ENCODE results near the gene TFB2M. TPM values are rescaled to one million over a fixed set of nuclear protein-coding genes. Genes with fewer than 3 reads are reported as not detected.
"Not testable (repeated sequence)": the region's sequence is repeated elsewhere in the genome, so short reads cannot be mapped to it uniquely, and the experiment has no call there.

Gene TFB2M
- total RNA-seq, 1 donor from 2014 or later = 17.3 TPM

- FAIRE-seq (no peak), DNase-seq (ENCODE audit: low read depth) (no peak)
- Histone ChIP-seq H3K27me3 (ENCODE audit: insufficient read depth, low read length) (no peaks in the 10 kb centered on the region), H3K36me3 (ENCODE audit: insufficient read depth, low read length) (no peaks in the 10 kb centered on the region), H3K4me2 (ENCODE audit: low read length) (peak overlapping the region; percentile 74), H2AFZ (ENCODE audit: low read depth, low read length) (no peak overlapping the region), H4K20me1 (ENCODE audit: insufficient read depth, low read length) (peaks cover 6% of the 10 kb centered on the region), H3K27ac (ENCODE audit: low read depth, low read length) (peak overlapping the region; percentile 43), H3K4me1 (ENCODE audit: insufficient read depth, low read length) (peaks cover 15% of the 10 kb centered on the region), H3K4me3 (ENCODE audit: insufficient read depth, low read depth, low read length) (no peak overlapping the region), H3K9me3 (ENCODE audit: insufficient read depth, low read depth, low read length) (no peaks in the 10 kb centered on the region), H3K79me2 (ENCODE audit: insufficient read depth, low read length) (peaks cover 28% of the 10 kb centered on the region), H3K9ac (ENCODE audit: low read length) (no peak overlapping the region)
- H3K36me3 Mint-ChIP-seq (ENCODE audit: low read depth, unreplicated experiment) = peaks cover 2% of the 10 kb centered on the region
- H3K27me3 Mint-ChIP-seq (ENCODE audit: low read depth, unreplicated experiment) = no peaks in the 10 kb centered on the region
- H3K9me3 Mint-ChIP-seq (ENCODE audit: unreplicated experiment) = no peaks in the 10 kb centered on the region
- peaks cover 18% of the 10 kb centered on the region for H3K4me1 Mint-ChIP-seq (ENCODE audit: low read depth, unreplicated experiment)
- peak overlapping the region; percentile 92 for H3K27ac Mint-ChIP-seq (ENCODE audit: unreplicated experiment)
- H3K4me3 Mint-ChIP-seq (ENCODE audit: unreplicated experiment) = no peak overlapping the region
- TF ChIP-seq, protein P1, sequence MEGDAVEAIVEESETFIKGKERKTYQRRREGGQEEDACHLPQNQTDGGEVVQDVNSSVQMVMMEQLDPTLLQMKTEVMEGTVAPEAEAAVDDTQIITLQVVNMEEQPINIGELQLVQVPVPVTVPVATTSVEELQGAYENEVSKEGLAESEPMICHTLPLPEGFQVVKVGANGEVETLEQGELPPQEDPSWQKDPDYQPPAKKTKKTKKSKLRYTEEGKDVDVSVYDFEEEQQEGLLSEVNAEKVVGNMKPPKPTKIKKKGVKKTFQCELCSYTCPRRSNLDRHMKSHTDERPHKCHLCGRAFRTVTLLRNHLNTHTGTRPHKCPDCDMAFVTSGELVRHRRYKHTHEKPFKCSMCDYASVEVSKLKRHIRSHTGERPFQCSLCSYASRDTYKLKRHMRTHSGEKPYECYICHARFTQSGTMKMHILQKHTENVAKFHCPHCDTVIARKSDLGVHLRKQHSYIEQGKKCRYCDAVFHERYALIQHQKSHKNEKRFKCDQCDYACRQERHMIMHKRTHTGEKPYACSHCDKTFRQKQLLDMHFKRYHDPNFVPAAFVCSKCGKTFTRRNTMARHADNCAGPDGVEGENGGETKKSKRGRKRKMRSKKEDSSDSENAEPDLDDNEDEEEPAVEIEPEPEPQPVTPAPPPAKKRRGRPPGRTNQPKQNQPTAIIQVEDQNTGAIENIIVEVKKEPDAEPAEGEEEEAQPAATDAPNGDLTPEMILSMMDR (IDR thresholded peaks at IDR 0.05; ENCODE audit: insufficient read depth, low read depth, low read length) = no peak
- no peak for TF ChIP-seq EZH2 (IDR thresholded peaks at IDR 0.05; ENCODE audit: insufficient read depth, low read length)
These were observed 43.6 kb upstream of the TFB2M start for GRCh38 chr1:246609632-246610031.

DNA sequence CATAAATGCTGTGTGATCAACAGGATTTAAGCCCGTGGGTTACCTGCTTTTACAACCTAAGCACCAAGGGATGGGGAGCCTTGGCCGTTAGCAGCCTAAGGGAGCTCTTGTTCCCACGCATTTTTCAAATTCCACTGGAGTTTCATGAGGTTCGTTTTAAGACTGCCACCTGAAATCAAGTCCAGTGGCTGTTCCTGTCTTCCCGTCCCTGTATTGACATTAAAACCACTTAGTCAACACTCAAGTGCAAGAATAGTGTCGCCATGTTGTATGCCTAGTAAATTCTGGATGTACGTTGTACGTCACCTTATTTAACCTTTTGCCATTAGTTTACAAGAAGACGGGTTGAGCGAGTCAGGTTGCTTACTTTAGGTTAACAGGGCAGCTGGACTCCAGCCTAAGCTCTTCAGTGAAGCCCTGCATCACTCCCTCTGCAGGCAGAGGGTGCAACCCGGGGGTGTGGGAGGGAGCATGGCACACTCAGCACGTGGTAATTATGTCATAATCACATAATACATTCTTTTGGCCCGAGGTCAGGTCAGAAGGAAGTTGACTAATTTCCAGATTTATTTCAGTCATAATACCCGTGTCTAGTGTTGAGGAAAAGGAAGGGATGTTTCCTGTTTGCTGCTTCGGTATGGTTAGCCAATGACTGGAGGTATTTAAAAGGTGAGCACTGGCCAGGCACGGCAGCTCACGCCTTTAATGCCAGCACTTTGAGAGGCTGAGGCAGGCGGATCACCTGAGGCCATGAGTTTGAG, 42.7 kb upstream of the TFB2M start:
- Mint-ChIP-seq H3K4me3 (ENCODE audit: unreplicated experiment) (peak overlapping the region; percentile 25), H3K27me3 (ENCODE audit: low read depth, unreplicated experiment) (no peaks in the 10 kb centered on the region), H3K27ac (ENCODE audit: unreplicated experiment) (peak overlapping the region; percentile 92), H3K36me3 (ENCODE audit: low read depth, unreplicated experiment) (peaks cover 2% of the 10 kb centered on the region), H3K9me3 (ENCODE audit: unreplicated experiment) (no peaks in the 10 kb centered on the region), H3K4me1 (ENCODE audit: low read depth, unreplicated experiment) (peaks cover 18% of the 10 kb centered on the region)
- Histone ChIP-seq H3K9me3 (ENCODE audit: insufficient read depth, low read depth, low read length) (no peaks in the 10 kb centered on the region), H3K27me3 (ENCODE audit: insufficient read depth, low read length) (no peaks in the 10 kb centered on the region), H3K36me3 (ENCODE audit: insufficient read depth, low read length) (no peaks in the 10 kb centered on the region), H3K9ac (ENCODE audit: low read length) (peak overlapping the region; percentile 15), H4K20me1 (ENCODE audit: insufficient read depth, low read length) (peaks cover 6% of the 10 kb centered on the region), H3K79me2 (ENCODE audit: insufficient read depth, low read length) (peaks cover 28% of the 10 kb centered on the region), H3K4me1 (ENCODE audit: insufficient read depth, low read length) (peaks cover 15% of the 10 kb centered on the region), H3K4me3 (ENCODE audit: insufficient read depth, low read depth, low read length) (peak overlapping the region; percentile 19), H3K27ac (ENCODE audit: low read depth, low read length) (peak overlapping the region; percentile 71), H3K4me2 (ENCODE audit: low read length) (peak overlapping the region; percentile 74), H2AFZ (ENCODE audit: low read depth, low read length) (peak overlapping the region; percentile 8)
- FAIRE-seq = no peak
- TF ChIP-seq EZH2 (IDR thresholded peaks at IDR 0.05; ENCODE audit: insufficient read depth, low read length) = no peak
- TF ChIP-seq, protein P1 (IDR thresholded peaks at IDR 0.05; ENCODE audit: insufficient read depth, low read depth, low read length) = no peak
- peak; percentile 82 for DNase-seq (ENCODE audit: low read depth)

- Histone ChIP-seq H3K9me3 (ENCODE audit: insufficient read depth, low read depth, low read length) (no peaks in the 10 kb centered on the region), H3K9ac (ENCODE audit: low read length) (no peak overlapping the region), H3K27me3 (ENCODE audit: insufficient read depth, low read length) (no peaks in the 10 kb centered on the region), H3K79me2 (ENCODE audit: insufficient read depth, low read length) (peaks cover 30% of the 10 kb centered on the region), H3K27ac (ENCODE audit: low read depth, low read length) (no peak overlapping the region), H4K20me1 (ENCODE audit: insufficient read depth, low read length) (peaks cover under 1% of the 10 kb centered on the region), H2AFZ (ENCODE audit: low read depth, low read length) (no peak overlapping the region), H3K36me3 (ENCODE audit: insufficient read depth, low read length) (no peaks in the 10 kb centered on the region), H3K4me3 (ENCODE audit: insufficient read depth, low read depth, low read length) (no peak overlapping the region), H3K4me2 (ENCODE audit: low read length) (no peak overlapping the region), H3K4me1 (ENCODE audit: insufficient read depth, low read length) (peaks cover 15% of the 10 kb centered on the region)
- Mint-ChIP-seq H3K9me3 (ENCODE audit: unreplicated experiment) (peaks cover 4% of the 10 kb centered on the region), H3K4me3 (ENCODE audit: unreplicated experiment) (no peak overlapping the region), H3K27ac (ENCODE audit: unreplicated experiment) (peak overlapping the region; percentile 62), H3K4me1 (ENCODE audit: low read depth, unreplicated experiment) (peaks cover 18% of the 10 kb centered on the region), H3K27me3 (ENCODE audit: low read depth, unreplicated experiment) (no peaks in the 10 kb centered on the region), H3K36me3 (ENCODE audit: low read depth, unreplicated experiment) (peaks cover 2% of the 10 kb centered on the region)
- FAIRE-seq (no peak), DNase-seq (ENCODE audit: low read depth) (no peak)
- TF ChIP-seq, protein P1 (IDR thresholded peaks at IDR 0.05; ENCODE audit: insufficient read depth, low read depth, low read length) = no peak
- no peak for TF ChIP-seq EZH2 (IDR thresholded peaks at IDR 0.05; ENCODE audit: insufficient read depth, low read length)
These were observed 41.4 kb upstream of the TFB2M start for GRCh38 chr1:246607462-246607861.

DNA sequence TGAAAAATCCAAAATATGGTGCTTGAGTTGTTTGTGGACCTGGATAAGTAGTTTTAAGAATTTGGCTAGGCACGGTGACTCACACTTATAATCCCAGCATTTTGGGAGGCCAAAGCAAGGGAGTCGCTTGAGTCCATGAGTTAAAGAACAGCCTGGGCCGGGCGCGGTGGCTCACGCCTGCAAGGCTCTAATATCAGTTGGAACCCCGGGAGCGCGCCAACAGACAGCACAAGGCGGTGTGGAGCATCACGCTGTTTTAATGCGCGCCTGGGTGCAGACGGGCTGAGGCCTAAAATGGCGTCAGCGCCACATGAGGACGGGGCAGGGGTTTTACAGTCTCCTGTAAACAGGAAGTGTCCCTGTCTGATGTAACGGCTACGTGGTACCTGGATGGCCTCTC, 39.2 kb upstream of the TFB2M start:
- not testable (repeated sequence) for H3K9ac ChIP-seq (ENCODE audit: low read length); H3K4me2 ChIP-seq (ENCODE audit: low read length); H3K9me3 ChIP-seq (ENCODE audit: insufficient read depth, low read depth, low read length); H3K27ac ChIP-seq (ENCODE audit: low read depth, low read length); FAIRE-seq; H3K4me3 Mint-ChIP-seq (ENCODE audit: unreplicated experiment); H3K27me3 ChIP-seq (ENCODE audit: insufficient read depth, low read length); H3K9me3 Mint-ChIP-seq (ENCODE audit: unreplicated experiment); H3K27ac Mint-ChIP-seq (ENCODE audit: unreplicated experiment); DNase-seq (ENCODE audit: low read depth); H3K36me3 ChIP-seq (ENCODE audit: insufficient read depth, low read length); H4K20me1 ChIP-seq (ENCODE audit: insufficient read depth, low read length); H3K4me3 ChIP-seq (ENCODE audit: insufficient read depth, low read depth, low read length); H3K27me3 Mint-ChIP-seq (ENCODE audit: low read depth, unreplicated experiment); H2AFZ ChIP-seq (ENCODE audit: low read depth, low read length); H3K36me3 Mint-ChIP-seq (ENCODE audit: low read depth, unreplicated experiment)
- H3K79me2 ChIP-seq (ENCODE audit: insufficient read depth, low read length) = peaks cover 24% of the 10 kb centered on the region
- H3K4me1 ChIP-seq (ENCODE audit: insufficient read depth, low read length) = peaks cover 15% of the 10 kb centered on the region
- peaks cover 19% of the 10 kb centered on the region for H3K4me1 Mint-ChIP-seq (ENCODE audit: low read depth, unreplicated experiment)
